ENCODE measurements around the gene NR2F1.

- no peak for TF ChIP-seq CTCF (IDR thresholded peaks at IDR 0.05)
- no peak for TF ChIP-seq POLR2A (IDR thresholded peaks at IDR 0.05)
- no peak for TF ChIP-seq POLR2AphosphoS5 (IDR thresholded peaks at IDR 0.05)
- TF ChIP-seq EP300 (IDR thresholded peaks at IDR 0.05; ENCODE audit: low read depth): no peak
Measured at GRCh38 chr5:93589152-93589828, 6.3 kb downstream of the NR2F1 start.
